ENCODE results near the gene KATNB1.

DNA sequence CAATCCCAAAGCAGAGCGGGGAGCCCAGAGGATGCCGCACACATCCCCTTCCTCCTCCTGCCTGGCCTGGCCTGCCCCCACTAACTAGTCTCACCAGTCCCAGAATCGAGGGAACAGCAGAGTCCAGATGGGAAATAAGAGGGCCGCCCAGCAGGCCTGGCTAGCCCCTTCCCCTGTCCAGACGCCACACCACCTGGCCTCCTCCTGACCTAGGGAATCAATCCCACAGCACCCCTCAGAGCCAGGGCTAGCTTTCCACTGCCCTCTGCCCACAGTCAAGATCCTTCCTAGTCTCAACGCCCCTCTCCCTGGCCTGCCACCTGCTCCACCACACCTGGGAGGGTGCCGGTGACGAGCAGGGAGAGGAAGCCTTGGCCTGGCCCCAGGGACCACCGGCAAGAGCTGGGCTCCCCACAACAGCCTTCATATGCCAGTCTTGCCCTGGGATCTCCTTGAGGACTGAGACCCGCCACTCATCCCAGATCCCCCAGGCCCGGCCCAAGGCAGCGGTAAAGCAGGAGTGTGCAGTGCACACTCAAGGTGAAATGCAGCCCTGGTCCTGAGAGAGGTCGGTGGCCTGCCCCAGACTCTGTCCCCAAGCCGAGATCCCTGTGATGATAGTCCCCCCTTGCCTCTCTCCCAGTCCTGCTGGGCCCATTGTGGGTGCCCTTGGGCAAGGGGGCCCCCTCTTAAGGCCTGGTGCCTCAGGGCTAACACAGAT is 27.9 kb downstream of the KATNB1 start:
- TF ChIP-seq, protein P1, sequence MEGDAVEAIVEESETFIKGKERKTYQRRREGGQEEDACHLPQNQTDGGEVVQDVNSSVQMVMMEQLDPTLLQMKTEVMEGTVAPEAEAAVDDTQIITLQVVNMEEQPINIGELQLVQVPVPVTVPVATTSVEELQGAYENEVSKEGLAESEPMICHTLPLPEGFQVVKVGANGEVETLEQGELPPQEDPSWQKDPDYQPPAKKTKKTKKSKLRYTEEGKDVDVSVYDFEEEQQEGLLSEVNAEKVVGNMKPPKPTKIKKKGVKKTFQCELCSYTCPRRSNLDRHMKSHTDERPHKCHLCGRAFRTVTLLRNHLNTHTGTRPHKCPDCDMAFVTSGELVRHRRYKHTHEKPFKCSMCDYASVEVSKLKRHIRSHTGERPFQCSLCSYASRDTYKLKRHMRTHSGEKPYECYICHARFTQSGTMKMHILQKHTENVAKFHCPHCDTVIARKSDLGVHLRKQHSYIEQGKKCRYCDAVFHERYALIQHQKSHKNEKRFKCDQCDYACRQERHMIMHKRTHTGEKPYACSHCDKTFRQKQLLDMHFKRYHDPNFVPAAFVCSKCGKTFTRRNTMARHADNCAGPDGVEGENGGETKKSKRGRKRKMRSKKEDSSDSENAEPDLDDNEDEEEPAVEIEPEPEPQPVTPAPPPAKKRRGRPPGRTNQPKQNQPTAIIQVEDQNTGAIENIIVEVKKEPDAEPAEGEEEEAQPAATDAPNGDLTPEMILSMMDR (IDR thresholded peaks at IDR 0.05): no peak
- TF ChIP-seq EZH2 (IDR thresholded peaks at IDR 0.05): no peak
- TF ChIP-seq EZH2phosphoT487 (IDR thresholded peaks at IDR 0.05): no peak

Data from neural progenitor cell (in vitro differentiated cells).